ENCODE measurements around the gene B4GALNT4. TPM values are rescaled to one million over a fixed set of nuclear protein-coding genes. Genes with fewer than 3 reads are reported as not detected.
A peak's percentile ranks its signal among the peaks of the same experiment; 100 is the strongest.

The B4GALNT4 gene
- total and polyA plus RNA-seq, 2 experiments from 2014 or later: 2.3 to 16.5 TPM

- WGBS, 2 experiments (ENCODE audit: low coverage in 1 of 2, low lambda C conversion rate in 2 of 2, missing lambda C conversion rate in 2 of 2): 72% methylated on average over 11 to 12 of the region's 15 CpGs
- Histone ChIP-seq H4K20me1 (ENCODE audit: insufficient read depth) (no peaks in the 10 kb centered on the region), H3F3A (ENCODE audit: insufficient read depth) (no peaks in the 10 kb centered on the region), H3K9me3 (ENCODE audit: low read depth) (no peaks in the 10 kb centered on the region), H3K4me3 (no peak overlapping the region), H2AFZ (no peak overlapping the region), H3K27ac (no peak overlapping the region), H3K36me3 (ENCODE audit: low read depth) (no peaks in the 10 kb centered on the region), H3K4me2 (ENCODE audit: unreplicated experiment) (no peak overlapping the region), H3K9ac (no peak overlapping the region), H3K79me2 (ENCODE audit: insufficient read depth) (no peaks in the 10 kb centered on the region), H3K4me1 (ENCODE audit: insufficient read depth) (peaks cover 4% of the 10 kb centered on the region; the same call in 1 of the 2 replicates), H3K27me3 (replicated peaks; ENCODE audit: insufficient read depth) (peaks cover 3% of the 10 kb centered on the region; the same call in 1 of the 2 replicates), H3K9me2 (ENCODE audit: insufficient read depth) (no peaks in the 10 kb centered on the region)
- no peak for TF ChIP-seq EZH2 (IDR thresholded peaks at IDR 0.05; ENCODE audit: insufficient read depth, poor library complexity, severe bottlenecking)
- no peak for TF ChIP-seq EZH2phosphoT487 (IDR thresholded peaks at IDR 0.05; ENCODE audit: insufficient read depth, low read depth)
- no peak for DNase-seq
- in situ Hi-C loops (cut with MboI): no loop called here
These were observed 43.4 kb downstream of the B4GALNT4 start for GRCh38 chr11:412641-413119.

- TF ChIP-seq EZH2phosphoT487 (IDR thresholded peaks at IDR 0.05; ENCODE audit: insufficient read depth, low read depth): no peak
- no peak for TF ChIP-seq EZH2 (IDR thresholded peaks at IDR 0.05; ENCODE audit: insufficient read depth, poor library complexity, severe bottlenecking)
- H3K36me3 ChIP-seq (ENCODE audit: low read depth): no peaks in the 10 kb centered on the region
- peaks cover 4% of the 10 kb centered on the region; the same call in 1 of the 2 replicates for H3K4me1 ChIP-seq (ENCODE audit: insufficient read depth)
- H3K4me2 ChIP-seq (ENCODE audit: unreplicated experiment): no peak overlapping the region
- 32 to 46% methylated on average over 9 to 14 of the region's 14 CpGs for WGBS, 2 experiments (ENCODE audit: low coverage in 1 of 2, low lambda C conversion rate in 2 of 2, missing lambda C conversion rate in 2 of 2)
- no peak overlapping the region for H2AFZ ChIP-seq
- H3K79me2 ChIP-seq (ENCODE audit: insufficient read depth): no peaks in the 10 kb centered on the region
- no peak overlapping the region for H3K27ac ChIP-seq
- no peak overlapping the region for H3K9ac ChIP-seq
- H3K4me3 ChIP-seq: no peak overlapping the region
- no peaks in the 10 kb centered on the region for H3F3A ChIP-seq (ENCODE audit: insufficient read depth)
- no peaks in the 10 kb centered on the region for H4K20me1 ChIP-seq (ENCODE audit: insufficient read depth)
- H3K9me2 ChIP-seq (ENCODE audit: insufficient read depth): no peaks in the 10 kb centered on the region
- H3K27me3 ChIP-seq (replicated peaks; ENCODE audit: insufficient read depth): peaks cover 4% of the 10 kb centered on the region; the same call in 1 of the 2 replicates
- H3K9me3 ChIP-seq (ENCODE audit: low read depth): no peaks in the 10 kb centered on the region
- in situ Hi-C loops (cut with MboI): no loop called here
- DNase-seq: peak; percentile 50
These were observed 44.1 kb downstream of the B4GALNT4 start for GRCh38 chr11:413120-414081.

GRCh38 chr11:414318-414857, 45.1 kb downstream of the B4GALNT4 start:
- no peaks in the 10 kb centered on the region for H3F3A ChIP-seq (ENCODE audit: insufficient read depth)
- H3K4me3 ChIP-seq: 0 out of 2 replicates have a peak overlapping the region, but pooled peaks have one; percentile 13
- peaks cover 4% of the 10 kb centered on the region; the same call in 1 of the 2 replicates for H3K4me1 ChIP-seq (ENCODE audit: insufficient read depth)
- H3K27ac ChIP-seq: no peak overlapping the region
- no peaks in the 10 kb centered on the region for H3K36me3 ChIP-seq (ENCODE audit: low read depth)
- in situ Hi-C loops (cut with MboI): no loop called here
- H3K9me3 ChIP-seq (ENCODE audit: low read depth): no peaks in the 10 kb centered on the region
- no peaks in the 10 kb centered on the region for H3K9me2 ChIP-seq (ENCODE audit: insufficient read depth)
- no peak overlapping the region for H3K4me2 ChIP-seq (ENCODE audit: unreplicated experiment)
- H2AFZ ChIP-seq: 0 out of 2 replicates have a peak overlapping the region, but pooled peaks have one; percentile 25
- TF ChIP-seq EZH2 (IDR thresholded peaks at IDR 0.05; ENCODE audit: insufficient read depth, poor library complexity, severe bottlenecking) (no peak), EZH2phosphoT487 (IDR thresholded peaks at IDR 0.05; ENCODE audit: insufficient read depth, low read depth) (no peak)
- H3K27me3 ChIP-seq (replicated peaks; ENCODE audit: insufficient read depth): peaks cover 4% of the 10 kb centered on the region; the same call in 1 of the 2 replicates
- no peaks in the 10 kb centered on the region for H3K79me2 ChIP-seq (ENCODE audit: insufficient read depth)
- H3K9ac ChIP-seq: no peak overlapping the region
- DNase-seq: no peak
- H4K20me1 ChIP-seq (ENCODE audit: insufficient read depth): no peaks in the 10 kb centered on the region
- 63 to 67% methylated on average over 9 of the region's 9 CpGs for WGBS, 2 experiments (ENCODE audit: low coverage in 1 of 2, low lambda C conversion rate in 2 of 2, missing lambda C conversion rate in 2 of 2)

- Histone ChIP-seq H3K27me3 (replicated peaks; ENCODE audit: insufficient read depth) (peaks cover 4% of the 10 kb centered on the region; the same call in 1 of the 2 replicates), H3K79me2 (ENCODE audit: insufficient read depth) (no peaks in the 10 kb centered on the region), H3K9me2 (ENCODE audit: insufficient read depth) (no peaks in the 10 kb centered on the region), H3F3A (ENCODE audit: insufficient read depth) (no peaks in the 10 kb centered on the region), H3K9me3 (ENCODE audit: low read depth) (no peaks in the 10 kb centered on the region), H3K4me1 (ENCODE audit: insufficient read depth) (peaks cover 4% of the 10 kb centered on the region; the same call in 1 of the 2 replicates), H2AFZ (no peak overlapping the region), H3K4me3 (no peak overlapping the region), H4K20me1 (ENCODE audit: insufficient read depth) (no peaks in the 10 kb centered on the region), H3K36me3 (ENCODE audit: low read depth) (no peaks in the 10 kb centered on the region), H3K9ac (no peak overlapping the region), H3K4me2 (ENCODE audit: unreplicated experiment) (no peak overlapping the region), H3K27ac (no peak overlapping the region)
- TF ChIP-seq EZH2phosphoT487 (IDR thresholded peaks at IDR 0.05; ENCODE audit: insufficient read depth, low read depth) (no peak), EZH2 (IDR thresholded peaks at IDR 0.05; ENCODE audit: insufficient read depth, poor library complexity, severe bottlenecking) (no peak)
- 69 to 75% methylated on average over 5 of the region's 5 CpGs for WGBS, 2 experiments (ENCODE audit: low coverage in 1 of 2, low lambda C conversion rate in 2 of 2, missing lambda C conversion rate in 2 of 2)
- DNase-seq: no peak
- in situ Hi-C loops (cut with MboI): no loop called here
These were observed 46.3 kb downstream of the B4GALNT4 start for GRCh38 chr11:415640-416041.
